K562 (cell line): ENCODE measurements around the gene SOX2. TPM values are rescaled to one million over a fixed set of nuclear protein-coding genes. Genes with fewer than 3 reads are reported as not detected.

Experiments
- ATAC-seq: fragments of 200-7000 bp; cut with Tn5 transposase; 3 replicates; pipeline ENCODE4 v1.9.1; 2020; ENCODE audit warnings: moderate library complexity
- BruUV-seq: library from RNA; stranded (reverse); fragments of 400-500 nt; replicated peaks from 2 replicates; lab custom pipeline; 2021; lab: Mats Ljungman, UMichigan
- CTCF ChIA-PET: fragments of 300-600 bp; formaldehyde crosslinking; extraction: SDS; loops from one replicate; lab custom pipeline; 2021; ENCODE audit warnings: low intra/inter-chr PET ratio; lab: Yijun Ruan, JAX
- POLR2A ChIA-PET: fragments of 300-600, 350-650 bp; sonication (Branson Sonifier 250); formaldehyde crosslinking; extraction: SDS; loops from one replicate; lab custom pipeline; 2021; ENCODE audit warnings: antibody characterized with exemption, inconsistent platforms; lab: Yijun Ruan, JAX
- DNase-seq, 4 experiments: peaks; one replicate each; pipeline versions ENCODE4 v3.0.0 to v3.0.0-alpha.2; 2011 to 2018; ENCODE audit warnings: low spot score in 3 of 4, mixed read lengths in 3 of 4; ENCODE audit errors: extremely low read depth in 1 of 4
- FAIRE-seq: peaks from 2 replicates; lab custom pipeline; 2011; peaks lifted over from hg19 to GRCh38; lab: Jason Lieb, UNC
- H2AFZ ChIP-seq: 2 replicates; pipeline ENCODE4 v1.6.0; 2011; ENCODE audit warnings: low read depth, low read length, control low read depth, inconsistent platforms
- H3K27ac ChIP-seq: fragments of 200-600 bp; 3 replicates; pipeline ENCODE4 v1.8.0; 2011; ENCODE audit warnings: low read depth, mild to moderate bottlenecking, control low read depth, inconsistent platforms, low read length, moderate library complexity, mixed read lengths; ENCODE audit errors: extremely low read depth
- H3K27me3 ChIP-seq, 2 experiments: fragments of 300-600 bp in 1 of 2; 2 replicates in 1 of 2; 3 replicates in 1 of 2; pipeline versions ENCODE4 v1.6.0 to v1.8.0; 2011; ENCODE audit warnings: inconsistent platforms in 2 of 2, low read length in 2 of 2, mild to moderate bottlenecking in 1 of 2, mixed read lengths in 1 of 2, moderate library complexity in 1 of 2; ENCODE audit not compliant: control insufficient read depth in 2 of 2, insufficient read depth in 2 of 2
- H3K36me3 ChIP-seq: fragments of 300-600 bp; 3 replicates; pipeline ENCODE4 v1.8.0; 2011; ENCODE audit warnings: mild to moderate bottlenecking, low read length, inconsistent platforms; ENCODE audit not compliant: control insufficient read depth, insufficient read depth
- H3K4me1 ChIP-seq, 2 experiments: fragments of 200-600 bp in 1 of 2; replicated peaks in 1 of 2; 2 replicates in 1 of 2; 3 replicates in 1 of 2; pipeline versions ENCODE4 v1.5.1 to v1.8.0; 2011; ENCODE audit warnings: inconsistent platforms in 2 of 2, low read length in 2 of 2, mild to moderate bottlenecking in 1 of 2, mixed read lengths in 1 of 2, moderate library complexity in 1 of 2; ENCODE audit not compliant: control insufficient read depth in 2 of 2, insufficient read depth in 2 of 2
- H3K4me2 ChIP-seq: 2 replicates; pipeline ENCODE4 v1.6.1; 2011; ENCODE audit warnings: low read length, control low read depth, inconsistent platforms, mixed read lengths; ENCODE audit not compliant: insufficient read depth
- H3K4me3 ChIP-seq: fragments of 200-600 bp; sonication (generic), shearing (Covaris generic); 2 replicates; pipeline ENCODE4 v1.5.1; 2016; ENCODE audit warnings: control low read depth, inconsistent platforms
- H3K79me2 ChIP-seq: fragments of 200-600 bp; 3 replicates; pipeline ENCODE4 v1.8.0; 2011; ENCODE audit warnings: low read length, inconsistent platforms; ENCODE audit not compliant: control insufficient read depth, insufficient read depth
- H3K9ac ChIP-seq, 2 experiments: 2 replicates each; pipeline versions ENCODE4 v1.6.0 to v1.6.1; 2011; ENCODE audit warnings: low read depth in 2 of 2, low read length in 2 of 2, control low read depth in 1 of 2, inconsistent platforms in 1 of 2, mild to moderate bottlenecking in 1 of 2, mixed read lengths in 1 of 2; ENCODE audit not compliant: insufficient read depth in 1 of 2
- H3K9me1 ChIP-seq: one replicate; pipeline ENCODE4 v1.6.0; 2011; ENCODE audit warnings: inconsistent platforms, mild to moderate bottlenecking, low read length, moderate library complexity; ENCODE audit not compliant: control insufficient read depth, insufficient read depth
- H3K9me3 ChIP-seq: replicated peaks from 2 replicates; pipeline ENCODE4 v1.5.1; 2011; ENCODE audit warnings: low read depth, low read length, inconsistent platforms; ENCODE audit not compliant: control insufficient read depth, insufficient read depth
- H4K20me1 ChIP-seq: replicated peaks from 2 replicates; pipeline ENCODE4 v1.6.1; 2011; ENCODE audit warnings: low read length, inconsistent platforms, mixed read lengths; ENCODE audit not compliant: control insufficient read depth, insufficient read depth
- GATAD2B ChIP-seq: fragments of 450-650 bp; IDR thresholded peaks from 2 replicates; pipeline ENCODE4 v1.6.1; 2017; ENCODE audit warnings: mild to moderate bottlenecking, borderline replicate concordance
- MEIS2 ChIP-seq: fragments of 450-650 bp; IDR thresholded peaks from 2 replicates; pipeline ENCODE4 v1.6.1; 2014; ENCODE audit warnings: mild to moderate bottlenecking; ENCODE audit not compliant: partially characterized antibody
- NFATC3 ChIP-seq: fragments of 450-650 bp; IDR thresholded peaks from 2 replicates; pipeline ENCODE4 v1.6.1; 2017; ENCODE audit warnings: mild to moderate bottlenecking
- PPARD ChIP-seq: fragments of 250-450 bp; sonication (Bioruptor Pico); IDR thresholded peaks from 2 replicates; pipeline ENCODE4 v1.8.0; 2022; ENCODE audit warnings: inconsistent platforms, mild to moderate bottlenecking, moderate library complexity
- ZEB2 ChIP-seq: fragments of 450-650 bp; IDR thresholded peaks from 2 replicates; pipeline ENCODE4 v1.6.1; 2016
- WGBS: fragments of 100-300 bp; shearing (Covaris generic); methylation state at CpG from one replicate; pipeline ENCODE4 v1.1.6; 2016; ENCODE audit warnings: low coverage, mixed read lengths; ENCODE audit not compliant: insufficient coverage; ENCODE audit errors: missing lambda C conversion rate; 5-methylcytosine and 5-hydroxymethylcytosine counted together
- in situ Hi-C: fragments of 300-500 bp; cut with MboI; formaldehyde crosslinking; loops from 4 replicates; pipeline ENCODE4 v1.15.0; 2018; ENCODE audit warnings: inconsistent platforms, mixed read lengths
- intact Hi-C: fragments of 100-400 bp; cut with micrococcal nuclease; formaldehyde crosslinking; loops from 2 replicates; pipeline ENCODE4 v1.14.2; 2022
- polyA plus RNA-seq, 8 experiments: library from polyadenylated mRNA; depleted of rRNA in 4 of 8; stranded (reverse) in 5 of 8; unstranded in 3 of 8; fragments of >200 nt; fragmentation: Nextera tagmentation in 2 of 8; fragmentation: Illumina TruSeq in 1 of 8; extraction: Ambion mirVana in 2 of 8; extraction: Trizol in 1 of 8; gene quantifications; 2 replicates each; pipeline versions ENCODE4 v1.2.1 to v1.2.3, GENCODE V29; 2011 to 2014; ENCODE audit warnings: inconsistent platforms in 1 of 8, missing spikeins in 1 of 8
- total RNA-seq, 7 experiments: library from RNA; depleted of rRNA in 6 of 7; stranded (reverse); fragments of >200 nt in 6 of 7; fragmentation: Illumina TruSeq in 2 of 7; extraction: Trizol in 2 of 7; gene quantifications; 2 replicates each; pipeline versions ENCODE4 v1.2.1 to v1.2.3, GENCODE V29; 2011 to 2021; ENCODE audit warnings: low replicate concordance in 1 of 7
- TF ChIP-seq, protein P1 (sequence below): fragments of 250-450 bp; sonication (Bioruptor Pico); IDR thresholded peaks from 2 replicates; pipeline ENCODE4 v1.5.0; 2021
- TF ChIP-seq, protein P2 (sequence below): fragments of 250-450 bp; sonication (Bioruptor Pico); IDR thresholded peaks from 2 replicates; pipeline ENCODE4 v1.5.0; 2021
- TF ChIP-seq, protein P3 (sequence below), 2 experiments: fragments of 450-650 bp in 1 of 2; sonication (generic) in 1 of 2; formaldehyde crosslinking; conservative IDR thresholded peaks; 2 replicates each; pipeline versions ENCODE4 v1.4.0 to v1.8.1; 2020 to 2022; ENCODE audit warnings: mild to moderate bottlenecking in 1 of 2, missing genetic modification reagents in 1 of 2

The SOX2 gene
- total and polyA plus RNA-seq, 9 of the 15 experiments (the other 6 are each of a cell fraction or from before 2014, with no cell fraction given): 0.07 TPM; not detected in 8

DNA sequence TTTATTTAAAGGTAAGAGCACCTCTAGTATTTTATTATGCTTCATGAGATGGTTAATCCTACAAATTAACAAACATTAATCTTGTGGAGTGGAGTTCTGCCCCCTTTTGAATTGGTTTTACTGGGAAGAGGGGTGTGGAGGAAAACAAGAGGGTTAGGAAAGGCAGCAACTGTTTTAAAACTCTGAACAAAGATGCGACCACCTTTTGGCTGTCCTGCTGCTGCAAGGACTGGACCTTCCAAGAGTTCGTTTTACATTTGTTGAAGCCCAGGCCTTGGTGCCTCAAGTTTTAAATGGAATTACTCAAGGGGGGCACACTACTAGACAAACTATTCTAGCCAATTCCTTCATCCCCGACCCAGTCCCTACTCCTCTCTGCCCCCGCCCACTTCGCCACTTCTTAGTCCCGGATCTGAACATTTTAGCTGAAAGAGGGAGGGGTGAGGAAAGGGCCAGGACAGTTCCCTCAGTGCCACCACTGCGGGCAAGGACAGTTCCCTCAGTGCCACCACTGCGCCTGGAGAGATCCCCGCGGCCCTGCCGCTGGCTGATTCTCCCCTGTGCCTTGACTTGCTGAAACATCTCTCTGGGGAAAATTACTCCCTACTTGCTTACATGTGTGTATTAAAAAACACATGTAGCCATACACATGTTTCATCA is 11.2 kb downstream of the SOX2 start:
- Histone ChIP-seq H3K79me2 (no peaks in the 10 kb centered on the region), H3K9me1 (no peaks in the 10 kb centered on the region), H3K9me3 (no peaks in the 10 kb centered on the region), H3K4me3 (no peak overlapping the region), H3K9ac (no peak overlapping the region), H2AFZ (no peak overlapping the region), H4K20me1 (no peaks in the 10 kb centered on the region), H3K27me3 (peaks cover 28 to 62% of the 10 kb centered on the region in 2 experiments), H3K27ac (no peak overlapping the region), H3K4me2 (no peak overlapping the region)
- CTCF ChIA-PET: no interaction called here
- intact Hi-C loops (no loop called here), in situ Hi-C loops (no loop called here)
- DNase-seq (no peak), ATAC-seq (no peak), FAIRE-seq (no peak)
- POLR2A ChIA-PET: no interaction called here
- WGBS: under 1% methylated on average over 11 of the region's 11 CpGs
- TF ChIP-seq, protein P1, sequence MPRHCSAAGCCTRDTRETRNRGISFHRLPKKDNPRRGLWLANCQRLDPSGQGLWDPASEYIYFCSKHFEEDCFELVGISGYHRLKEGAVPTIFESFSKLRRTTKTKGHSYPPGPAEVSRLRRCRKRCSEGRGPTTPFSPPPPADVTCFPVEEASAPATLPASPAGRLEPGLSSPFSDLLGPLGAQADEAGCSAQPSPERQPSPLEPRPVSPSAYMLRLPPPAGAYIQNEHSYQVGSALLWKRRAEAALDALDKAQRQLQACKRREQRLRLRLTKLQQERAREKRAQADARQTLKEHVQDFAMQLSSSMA (CRISPR knock-in tag): no peak
- TF ChIP-seq GATAD2B (no peak), MEIS2 (no peak), PPARD (CRISPR knock-in tag) (no peak), ZEB2 (no peak), NFATC3 (no peak)
- TF ChIP-seq, protein P2, sequence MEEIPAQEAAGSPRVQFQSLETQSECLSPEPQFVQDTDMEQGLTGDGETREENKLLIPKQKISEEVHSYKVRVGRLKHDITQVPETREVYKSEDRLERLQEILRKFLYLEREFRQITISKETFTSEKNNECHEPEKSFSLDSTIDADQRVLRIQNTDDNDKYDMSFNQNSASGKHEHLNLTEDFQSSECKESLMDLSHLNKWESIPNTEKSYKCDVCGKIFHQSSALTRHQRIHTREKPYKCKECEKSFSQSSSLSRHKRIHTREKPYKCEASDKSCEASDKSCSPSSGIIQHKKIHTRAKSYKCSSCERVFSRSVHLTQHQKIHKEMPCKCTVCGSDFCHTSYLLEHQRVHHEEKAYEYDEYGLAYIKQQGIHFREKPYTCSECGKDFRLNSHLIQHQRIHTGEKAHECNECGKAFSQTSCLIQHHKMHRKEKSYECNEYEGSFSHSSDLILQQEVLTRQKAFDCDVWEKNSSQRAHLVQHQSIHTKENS (CRISPR knock-in tag): no peak
- TF ChIP-seq, protein P3, sequence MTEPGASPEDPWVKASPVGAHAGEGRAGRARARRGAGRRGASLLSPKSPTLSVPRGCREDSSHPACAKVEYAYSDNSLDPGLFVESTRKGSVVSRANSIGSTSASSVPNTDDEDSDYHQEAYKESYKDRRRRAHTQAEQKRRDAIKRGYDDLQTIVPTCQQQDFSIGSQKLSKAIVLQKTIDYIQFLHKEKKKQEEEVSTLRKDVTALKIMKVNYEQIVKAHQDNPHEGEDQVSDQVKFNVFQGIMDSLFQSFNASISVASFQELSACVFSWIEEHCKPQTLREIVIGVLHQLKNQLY (CRISPR knock-in tag; conservative IDR thresholded peaks at IDR 0.05): no peak
- TF ChIP-seq, all 486 proteins: peak for 0
- peaks cover 0 to 14% of the 10 kb centered on the region in 2 experiments; a peak in 4 of 5 replicates for H3K4me1 ChIP-seq
- H3K36me3 ChIP-seq: no peaks in the 10 kb centered on the region
- BruUV-seq: no TSS peak
